ENCODE data around the gene FAM89B.
A peak's percentile ranks its signal among the peaks of the same experiment; 100 is the strongest.

Gene FAM89B

DNA sequence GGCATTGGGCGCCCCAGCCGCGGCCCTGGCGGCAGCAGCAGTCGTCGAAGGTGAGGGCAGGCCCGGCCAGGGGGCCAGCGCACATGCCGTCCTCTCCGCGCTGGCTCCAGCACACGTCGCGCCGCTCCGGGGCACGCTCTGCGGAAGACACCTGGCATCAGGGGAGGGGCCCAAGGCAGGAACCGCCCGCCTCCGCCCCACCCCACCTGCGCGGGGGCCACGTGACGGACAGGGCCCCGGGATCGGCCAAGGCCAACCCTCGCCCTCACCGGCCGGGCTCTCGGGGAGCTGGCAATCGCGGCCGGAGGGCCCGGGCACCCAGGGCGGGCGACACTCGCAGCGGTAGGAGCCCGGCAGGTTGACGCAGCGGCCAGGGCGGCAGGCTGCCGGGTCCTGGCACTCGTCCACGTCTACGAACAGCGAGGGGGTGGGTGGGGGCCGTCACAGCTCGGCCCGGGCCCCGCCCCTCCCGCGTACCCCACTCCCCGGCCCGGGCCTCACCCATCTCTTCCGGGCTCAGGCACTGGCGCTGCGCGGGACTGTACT lies 32.5 kb upstream of the FAM89B start:
- DNase-seq: no peak

GRCh38 chr11:65540290-65541092 lies 31.8 kb upstream of the FAM89B start:
- peak; percentile 56 for DNase-seq

DNA sequence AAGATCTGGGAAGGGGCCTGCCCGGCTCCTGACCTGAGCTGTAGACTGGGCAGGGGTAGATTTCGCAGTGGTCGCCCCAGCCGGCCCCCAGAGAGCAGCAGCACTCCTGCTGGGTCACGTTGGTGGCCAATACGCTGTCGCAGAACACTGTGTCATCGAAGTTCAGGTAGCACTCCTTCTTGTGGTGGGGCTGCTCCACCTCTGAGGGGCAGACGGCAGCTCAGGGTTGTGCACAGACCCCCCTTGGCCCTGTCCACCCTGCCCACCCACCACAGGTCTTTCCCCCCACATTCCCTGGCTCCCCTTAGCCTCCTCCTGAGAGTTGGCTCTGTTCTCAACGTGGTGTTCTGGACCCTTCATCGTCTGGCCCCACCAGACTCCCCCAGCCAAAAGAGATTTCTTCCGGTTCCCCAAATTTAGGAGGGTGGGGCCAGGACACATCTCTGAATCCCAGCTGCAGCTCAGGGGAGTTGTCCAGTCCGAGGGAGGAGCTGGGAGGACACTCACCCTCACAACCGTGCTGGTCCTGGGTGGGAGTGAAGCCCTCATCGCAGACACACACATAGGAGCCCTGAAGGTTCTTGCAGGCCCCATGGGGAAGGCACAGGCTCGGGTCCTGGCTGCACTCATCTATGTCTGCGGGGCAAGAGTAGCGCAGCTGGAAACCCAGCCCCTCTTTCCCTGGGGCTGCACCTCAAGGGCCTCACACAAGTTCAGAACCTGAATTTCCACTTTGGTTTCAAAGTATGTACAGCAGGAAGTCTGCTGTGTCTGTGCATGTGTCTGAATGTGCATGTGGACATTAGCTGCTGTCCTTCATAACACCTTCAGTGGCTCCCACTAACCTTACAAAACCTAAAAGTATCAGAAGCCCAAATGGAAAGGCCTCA lies 31.0 kb upstream of the FAM89B start:
- no peak for DNase-seq

GRCh38 chr11:65542738-65543390 lies 29.5 kb upstream of the FAM89B start:
- DNase-seq: no peak

DNA sequence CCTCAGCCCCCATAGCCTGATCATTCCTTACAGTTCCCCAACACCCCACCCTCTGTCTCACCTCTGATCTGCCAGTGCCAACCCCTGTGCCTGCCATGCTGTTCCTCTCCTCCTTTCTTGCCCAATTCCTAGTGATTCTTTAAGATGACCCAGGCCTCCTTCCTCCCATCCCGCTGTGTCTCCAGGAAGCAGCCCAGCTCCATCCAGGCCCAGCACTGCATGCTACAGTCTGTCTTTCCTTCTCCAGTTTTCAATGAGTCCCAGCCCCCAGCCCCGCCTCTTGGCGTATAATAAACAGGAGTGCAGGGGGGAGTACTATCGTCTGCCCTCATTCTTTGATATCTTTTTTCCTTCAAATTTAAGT lies 26.5 kb upstream of the FAM89B start:
- no peak for DNase-seq

GRCh38 chr11:65546217-65546958 lies 25.9 kb upstream of the FAM89B start:
- peak; percentile 86 for DNase-seq

DNA sequence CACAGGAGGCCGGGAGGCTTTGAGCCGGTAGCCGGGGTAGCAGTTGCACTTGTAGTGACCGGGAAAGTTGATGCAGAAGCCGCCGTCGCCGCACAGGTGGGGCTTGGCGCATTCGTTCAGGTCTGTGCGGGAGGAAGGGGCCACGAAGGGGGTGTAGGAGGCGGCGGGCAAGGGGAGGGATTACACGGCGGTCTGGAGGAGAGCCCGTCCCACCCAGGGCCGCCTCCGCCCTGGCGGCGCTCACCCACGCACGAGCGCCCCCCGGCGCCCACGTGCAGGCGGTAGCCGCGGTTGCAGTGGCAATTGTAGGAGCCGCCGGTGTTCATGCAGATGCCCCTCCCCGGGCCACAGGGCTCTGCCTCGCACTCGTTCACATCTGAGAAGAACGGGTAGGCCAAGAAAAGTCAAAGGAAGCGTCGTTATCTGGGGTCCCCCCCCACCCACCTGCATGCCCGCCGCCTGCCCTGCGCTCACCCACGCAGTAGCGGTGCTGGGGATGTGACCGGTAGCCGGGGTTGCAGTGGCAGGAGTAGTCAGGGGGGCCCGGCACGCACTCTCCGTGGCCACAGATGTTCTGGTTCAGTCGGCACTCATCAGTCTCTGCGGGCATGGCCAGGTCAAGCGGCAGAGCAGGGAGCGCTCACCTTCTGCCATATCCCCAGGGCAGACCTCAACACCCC lies 24.8 kb upstream of the FAM89B start:
- no peak for DNase-seq

GRCh38 chr11:65548395-65548794 lies 23.9 kb upstream of the FAM89B start:
- no peak for DNase-seq

DNA sequence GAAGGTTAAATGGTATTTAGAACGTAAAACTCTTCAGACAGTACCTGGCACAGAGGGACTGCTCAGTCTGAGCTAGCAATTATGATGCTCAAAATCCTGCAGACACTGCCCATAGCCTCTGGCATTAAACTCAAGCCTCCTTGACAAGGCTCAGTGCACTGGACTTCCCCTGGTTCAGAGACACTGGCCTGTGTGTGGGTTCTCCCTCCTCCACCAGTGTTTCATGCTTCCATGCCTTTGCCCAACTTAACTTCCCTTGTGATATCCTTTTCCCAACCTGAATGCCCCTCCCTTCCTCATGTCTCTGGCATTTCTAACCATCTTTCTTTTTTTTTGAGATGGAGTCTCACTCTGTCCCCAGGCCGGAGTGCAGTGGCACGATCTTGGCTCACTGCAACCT lies 23.2 kb upstream of the FAM89B start:
- DNase-seq: no peak

- no peak for DNase-seq
Observed at GRCh38 chr11:65551572-65552387, 20.6 kb upstream of the FAM89B start.

- DNase-seq: no peak
Observed at GRCh38 chr11:65552388-65552951, 19.9 kb upstream of the FAM89B start.

DNA sequence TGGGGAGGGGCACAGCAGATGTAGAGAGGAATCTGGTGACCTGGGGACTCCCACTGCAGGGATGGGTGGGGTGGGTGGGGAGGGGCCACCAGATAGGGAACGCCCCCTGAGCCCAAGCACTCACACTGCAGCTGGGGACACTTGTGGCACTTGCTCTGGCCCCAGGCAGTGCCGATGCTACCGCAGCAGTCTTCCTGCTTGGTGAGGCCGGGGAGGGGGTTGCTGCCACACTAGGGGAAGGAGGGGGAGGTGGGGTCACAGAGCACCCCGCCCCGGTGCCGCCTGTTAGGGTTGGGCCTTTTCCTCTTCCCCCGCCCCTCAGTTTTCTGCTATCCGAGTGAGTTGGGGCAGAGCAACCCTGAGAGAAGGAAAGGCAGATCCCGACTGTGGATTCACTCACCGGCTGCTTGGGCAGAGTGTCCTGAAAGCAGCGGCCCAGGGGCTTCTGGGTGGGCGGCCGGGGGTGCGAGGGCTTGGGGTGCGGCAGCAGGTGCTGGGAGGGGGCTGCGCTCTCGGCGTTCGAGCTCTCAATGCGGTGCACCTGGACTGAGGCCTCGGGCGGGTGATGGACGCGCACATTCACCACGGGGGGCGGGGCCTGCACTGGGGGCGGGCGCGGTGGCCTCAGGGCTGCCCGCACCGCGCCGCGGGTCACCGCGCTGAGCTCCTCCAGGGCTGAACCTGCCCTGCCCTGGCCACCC lies 18.9 kb upstream of the FAM89B start:
- no peak for DNase-seq

DNA sequence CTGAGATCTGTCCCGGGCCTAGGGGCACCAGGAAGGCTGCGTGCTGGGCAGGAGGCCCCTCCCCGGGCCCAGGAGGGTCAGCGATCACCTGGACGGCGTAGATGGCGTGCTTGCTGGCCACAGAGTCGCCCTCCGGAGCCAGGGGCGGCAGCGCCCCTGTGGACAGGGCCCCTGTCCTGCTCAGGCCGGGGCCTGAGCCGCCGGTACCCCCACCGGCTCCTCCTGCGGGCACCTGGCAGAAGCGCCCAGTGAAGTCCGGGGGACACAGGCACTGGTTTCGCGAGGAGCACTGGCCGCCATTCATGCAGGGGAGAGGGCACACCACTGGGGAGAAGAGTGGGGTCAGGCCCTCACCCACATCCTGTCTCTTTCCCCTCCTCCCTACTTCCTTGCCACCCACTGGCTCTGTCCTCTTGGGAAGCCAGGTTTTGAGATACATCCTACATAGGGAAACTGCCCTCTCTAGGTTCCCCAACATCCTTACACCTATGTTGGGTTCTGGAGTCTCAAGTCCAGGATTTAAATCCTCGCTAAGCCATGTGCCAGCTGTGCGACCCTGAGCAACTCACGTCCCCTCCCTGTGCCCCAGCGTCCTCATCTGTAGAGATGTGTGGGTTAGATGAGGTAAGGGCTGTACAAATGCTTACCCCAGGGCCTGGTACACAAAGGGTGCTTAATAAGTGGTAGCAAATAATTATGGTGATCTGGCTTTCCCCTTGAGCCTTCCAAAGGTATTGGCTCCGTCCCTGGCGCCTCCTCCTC lies 18.1 kb upstream of the FAM89B start:
- no peak for DNase-seq

DNA sequence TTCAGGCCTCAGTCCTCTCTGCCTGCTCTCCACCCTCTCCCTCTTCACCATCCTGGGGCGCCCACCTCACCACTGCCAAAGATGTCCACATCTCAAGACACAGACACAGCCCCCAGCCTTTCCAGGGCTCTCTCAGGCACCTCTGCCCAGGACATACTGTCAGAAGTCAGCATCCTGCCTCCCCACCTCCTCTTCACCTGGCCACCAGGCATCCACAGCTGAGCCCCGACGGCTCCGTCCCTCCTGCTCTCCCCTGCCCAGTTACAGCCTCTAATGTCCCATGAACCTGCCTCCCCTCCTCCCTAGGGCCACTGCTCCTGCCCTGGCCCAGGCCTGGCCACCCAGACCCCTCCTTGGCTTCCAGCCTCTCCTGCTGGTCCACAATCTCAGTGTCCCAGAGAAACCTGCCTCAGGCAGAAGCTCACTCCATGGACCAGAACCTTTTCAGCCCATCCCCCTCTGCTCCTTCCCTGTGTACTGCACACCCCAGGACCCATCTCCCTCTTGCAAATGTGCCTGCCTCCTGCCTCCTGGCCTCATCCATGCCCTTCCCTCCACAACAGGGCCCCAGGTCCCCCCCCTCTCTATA lies 17.4 kb upstream of the FAM89B start:
- DNase-seq: no peak

GRCh38 chr11:65555693-65556231 lies 16.6 kb upstream of the FAM89B start:
- DNase-seq: no peak

- no peak for DNase-seq
Observed at GRCh38 chr11:65556470-65557279, 15.7 kb upstream of the FAM89B start.

- DNase-seq: no peak
Observed at GRCh38 chr11:65557280-65558001, 14.9 kb upstream of the FAM89B start.

Measured in KG1 (cell line).